Colonic mucosa (tissue), 4 donors: Measurements from ENCODE around the gene CYP2U1. TPM values are rescaled to one million over a fixed set of nuclear protein-coding genes. Genes with fewer than 3 reads are reported as not detected.

Source experiments
- DNase-seq: peaks from one replicate; pipeline ENCODE4 v3.0.0-alpha.2; 2020
- H3K27ac ChIP-seq: fragments of 200-600 bp; one replicate; pipeline ENCODE4 v1.8.0; 2021
- H3K27me3 ChIP-seq: fragments of 200-600 bp; one replicate; pipeline ENCODE4 v1.8.0; 2021
- H3K36me3 ChIP-seq: fragments of 200-600 bp; one replicate; pipeline ENCODE4 v1.8.0; 2021
- H3K4me1 ChIP-seq: fragments of 200-600 bp; one replicate; pipeline ENCODE4 v1.8.0; 2021; ENCODE audit warnings: mild to moderate bottlenecking
- H3K4me3 ChIP-seq: fragments of 200-600 bp; one replicate; pipeline ENCODE4 v1.8.0; 2021
- H3K9ac ChIP-seq, 2 donors: one replicate each; pipeline ENCODE4 v1.7.0; 2013; ENCODE audit warnings: control low read depth in 2 of 2, low read depth in 2 of 2, low read length in 2 of 2
- H3K9me3 ChIP-seq: fragments of 200-600 bp; one replicate; pipeline ENCODE4 v1.8.0; 2021
- CTCF ChIP-seq: fragments of 200-600 bp; IDR thresholded peaks from one replicate; pipeline ENCODE4 v1.8.0; 2022; ENCODE audit warnings: antibody characterized with exemption, mild to moderate bottlenecking
- intact Hi-C: fragments of 100-400 bp; cut with DNase I; formaldehyde crosslinking; loops from one replicate; pipeline ENCODE4 v1.14.1; 2022
- total RNA-seq, 2 donors: library from RNA; stranded (reverse); fragmentation: NEBNext Ultra II Directional in 1 of 2; extraction: Animal tissue kit (Norgen Biotek cat#: 25700) in 1 of 2; gene quantifications; one replicate each; pipeline ENCODE4 v1.2.1, GENCODE V29; 2021
- donor health status: healthy.
- donor health status: DM: no; HTN: no; CAD: no.
- donor health status: DM: no; HTN: no; CAD: no.

The CYP2U1 gene
- total RNA-seq, 2 donors from 2014 or later: 2.4 to 4.2 TPM

GRCh38 chr4:107989162-107989536 lies 57.8 kb downstream of the CYP2U1 start:
- Histone ChIP-seq H3K27me3 (no peaks in the 10 kb centered on the region), H3K4me3 (peak overlapping the region; percentile 75), H3K36me3 (no peaks in the 10 kb centered on the region), H3K4me1 (peaks cover 4% of the 10 kb centered on the region), H3K9me3 (no peaks in the 10 kb centered on the region), H3K27ac (peak overlapping the region; percentile 80), H3K9ac (peak overlapping the region; percentile 70 to 93)
- intact Hi-C loops: loop anchor here (5.0 kb wide), 1 partner anchor 57 kb away; the partner anchor contains the start of gene CYP2U1
- TF ChIP-seq CTCF: no peak
- DNase-seq: no peak

- H3K36me3 ChIP-seq: no peaks in the 10 kb centered on the region
- no peaks in the 10 kb centered on the region for H3K9me3 ChIP-seq
- TF ChIP-seq CTCF: no peak
- no peaks in the 10 kb centered on the region for H3K27me3 ChIP-seq
- intact Hi-C loops: loop anchor here (5.0 kb wide), 1 partner anchor 57 kb away; the partner anchor contains the start of gene CYP2U1
- peak within 1 kb of the TSS; percentile 80 for H3K27ac ChIP-seq
- peak within 1 kb of the TSS; percentile 75 for H3K4me3 ChIP-seq
- peaks cover 4% of the 10 kb centered on the region for H3K4me1 ChIP-seq
- H3K9ac ChIP-seq: peak within 1 kb of the TSS; percentile 93
- peak; percentile 95 for DNase-seq
These were observed 58.4 kb downstream of the CYP2U1 start, which contains the start of gene HADH for GRCh38 chr4:107989537-107990386. HADH (plus strand) TSS chr4:107989889; CDS start chr4:107989933, 44 bp downstream.

GRCh38 chr4:107991945-107992630 lies 60.7 kb downstream of the CYP2U1 start:
- no peak for DNase-seq
- Histone ChIP-seq H3K4me3 (no peak overlapping the region), H3K36me3 (no peaks in the 10 kb centered on the region), H3K9ac (peak overlapping the region in 1 of 2 donors; percentile 44), H3K27me3 (no peaks in the 10 kb centered on the region), H3K9me3 (no peaks in the 10 kb centered on the region), H3K4me1 (peaks cover 4% of the 10 kb centered on the region), H3K27ac (no peak overlapping the region)
- intact Hi-C loops: no loop called here
- no peak for TF ChIP-seq CTCF

GRCh38 chr4:107993969-107994368 lies 62.6 kb downstream of the CYP2U1 start:
- intact Hi-C loops: no loop called here
- H3K36me3 ChIP-seq: no peaks in the 10 kb centered on the region
- H3K9me3 ChIP-seq: no peaks in the 10 kb centered on the region
- H3K4me3 ChIP-seq: no peak overlapping the region
- no peak for DNase-seq
- TF ChIP-seq CTCF: no peak
- H3K4me1 ChIP-seq: no peaks in the 10 kb centered on the region
- H3K27ac ChIP-seq: no peak overlapping the region
- no peaks in the 10 kb centered on the region for H3K27me3 ChIP-seq
- H3K9ac ChIP-seq: no peak overlapping the region

- TF ChIP-seq CTCF: no peak
- DNase-seq: no peak
- H3K9me3 ChIP-seq: no peaks in the 10 kb centered on the region
- H3K36me3 ChIP-seq: no peaks in the 10 kb centered on the region
- no peak overlapping the region for H3K9ac ChIP-seq
- no peaks in the 10 kb centered on the region for H3K27me3 ChIP-seq
- intact Hi-C loops: no loop called here
- H3K4me3 ChIP-seq: no peak overlapping the region
- no peaks in the 10 kb centered on the region for H3K4me1 ChIP-seq
- no peak overlapping the region for H3K27ac ChIP-seq
These were observed 63.5 kb downstream of the CYP2U1 start for GRCh38 chr4:107994894-107995293.
